ENCODE measurements around the gene NR6A1.

The NR6A1 gene

GRCh38 chr9:124674651-124675050 lies 96.5 kb downstream of the NR6A1 start:
- TF ChIP-seq, protein P1, sequence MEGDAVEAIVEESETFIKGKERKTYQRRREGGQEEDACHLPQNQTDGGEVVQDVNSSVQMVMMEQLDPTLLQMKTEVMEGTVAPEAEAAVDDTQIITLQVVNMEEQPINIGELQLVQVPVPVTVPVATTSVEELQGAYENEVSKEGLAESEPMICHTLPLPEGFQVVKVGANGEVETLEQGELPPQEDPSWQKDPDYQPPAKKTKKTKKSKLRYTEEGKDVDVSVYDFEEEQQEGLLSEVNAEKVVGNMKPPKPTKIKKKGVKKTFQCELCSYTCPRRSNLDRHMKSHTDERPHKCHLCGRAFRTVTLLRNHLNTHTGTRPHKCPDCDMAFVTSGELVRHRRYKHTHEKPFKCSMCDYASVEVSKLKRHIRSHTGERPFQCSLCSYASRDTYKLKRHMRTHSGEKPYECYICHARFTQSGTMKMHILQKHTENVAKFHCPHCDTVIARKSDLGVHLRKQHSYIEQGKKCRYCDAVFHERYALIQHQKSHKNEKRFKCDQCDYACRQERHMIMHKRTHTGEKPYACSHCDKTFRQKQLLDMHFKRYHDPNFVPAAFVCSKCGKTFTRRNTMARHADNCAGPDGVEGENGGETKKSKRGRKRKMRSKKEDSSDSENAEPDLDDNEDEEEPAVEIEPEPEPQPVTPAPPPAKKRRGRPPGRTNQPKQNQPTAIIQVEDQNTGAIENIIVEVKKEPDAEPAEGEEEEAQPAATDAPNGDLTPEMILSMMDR (conservative IDR thresholded peaks at IDR 0.05; ENCODE audit: low read depth, low read length) = no peak
- Histone ChIP-seq H2AFZ (ENCODE audit: low read depth) (no peak overlapping the region), H3K27ac (no peak overlapping the region), H3K9ac (no peak overlapping the region), H4K20me1 (ENCODE audit: insufficient read depth) (no peaks in the 10 kb centered on the region), H3K36me3 (ENCODE audit: insufficient read depth) (no peaks in the 10 kb centered on the region), H3K4me2 (no peak overlapping the region), H3K4me3 (IDR thresholded peaks at IDR 0.05; ENCODE audit: insufficient read depth, low read depth, low read length) (no peak overlapping the region), H3K79me2 (ENCODE audit: insufficient read depth, low read depth) (no peaks in the 10 kb centered on the region), H3K27me3 (ENCODE audit: insufficient read depth, low read depth) (no peaks in the 10 kb centered on the region), H3K4me1 (ENCODE audit: low read depth, poor library complexity, severe bottlenecking) (peaks cover 4% of the 10 kb centered on the region)

DNA sequence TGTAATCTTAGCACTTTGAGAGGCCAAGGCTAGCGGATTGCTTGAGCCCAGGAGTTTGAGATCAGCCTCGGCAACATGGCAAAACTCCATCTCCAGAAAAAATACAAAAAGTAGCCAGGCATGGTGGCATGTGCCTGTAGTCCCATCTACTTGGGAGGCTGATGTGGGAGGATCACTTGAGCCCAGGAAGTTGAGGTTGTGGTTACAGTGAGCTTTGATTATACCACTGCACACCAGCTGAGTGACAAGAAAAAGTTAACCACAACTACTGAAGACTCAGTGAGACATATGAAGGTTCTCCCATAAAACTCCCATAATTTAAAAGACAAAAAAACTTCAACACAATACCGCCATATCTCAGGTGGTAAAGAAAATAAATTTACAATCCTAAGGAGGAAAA lies 98.0 kb downstream of the NR6A1 start:
- Histone ChIP-seq H3K4me2 (no peak overlapping the region), H3K4me3 (IDR thresholded peaks at IDR 0.05; ENCODE audit: insufficient read depth, low read depth, low read length) (no peak overlapping the region), H3K9ac (no peak overlapping the region), H3K4me1 (ENCODE audit: low read depth, poor library complexity, severe bottlenecking) (peaks cover 4% of the 10 kb centered on the region), H3K79me2 (ENCODE audit: insufficient read depth, low read depth) (no peaks in the 10 kb centered on the region), H3K27me3 (ENCODE audit: insufficient read depth, low read depth) (no peaks in the 10 kb centered on the region), H2AFZ (ENCODE audit: low read depth) (no peak overlapping the region), H3K36me3 (ENCODE audit: insufficient read depth) (no peaks in the 10 kb centered on the region), H4K20me1 (ENCODE audit: insufficient read depth) (no peaks in the 10 kb centered on the region), H3K27ac (no peak overlapping the region)
- TF ChIP-seq, protein P1 (conservative IDR thresholded peaks at IDR 0.05; ENCODE audit: low read depth, low read length) = no peak

DNA sequence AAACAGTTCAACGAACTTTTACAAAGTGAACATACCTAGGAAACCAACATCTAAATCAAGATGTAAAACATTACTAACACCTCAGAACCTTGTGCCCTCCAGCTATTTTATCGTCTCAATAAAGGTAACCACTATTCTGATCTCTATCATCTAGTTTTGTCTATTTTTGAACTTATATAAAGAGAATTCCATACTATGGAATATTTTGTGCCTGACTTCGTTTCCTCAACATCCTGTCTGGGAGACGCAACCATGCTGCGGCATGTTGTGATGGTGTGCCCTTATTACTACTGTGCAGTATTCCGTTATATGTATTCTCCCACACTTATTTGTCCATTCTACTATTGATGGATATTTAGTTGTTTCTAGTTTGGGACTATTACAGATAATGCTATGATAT lies 99.2 kb downstream of the NR6A1 start:
- H3K27me3 ChIP-seq (ENCODE audit: insufficient read depth, low read depth) = no peaks in the 10 kb centered on the region
- no peaks in the 10 kb centered on the region for H4K20me1 ChIP-seq (ENCODE audit: insufficient read depth)
- H2AFZ ChIP-seq (ENCODE audit: low read depth) = no peak overlapping the region
- TF ChIP-seq, protein P1 (conservative IDR thresholded peaks at IDR 0.05; ENCODE audit: low read depth, low read length) = no peak
- no peaks in the 10 kb centered on the region for H3K79me2 ChIP-seq (ENCODE audit: insufficient read depth, low read depth)
- no peak overlapping the region for H3K9ac ChIP-seq
- no peak overlapping the region for H3K4me2 ChIP-seq
- peaks cover 4% of the 10 kb centered on the region for H3K4me1 ChIP-seq (ENCODE audit: low read depth, poor library complexity, severe bottlenecking)
- H3K27ac ChIP-seq = no peak overlapping the region
- no peaks in the 10 kb centered on the region for H3K36me3 ChIP-seq (ENCODE audit: insufficient read depth)
- no peak overlapping the region for H3K4me3 ChIP-seq (IDR thresholded peaks at IDR 0.05; ENCODE audit: insufficient read depth, low read depth, low read length)

DNA sequence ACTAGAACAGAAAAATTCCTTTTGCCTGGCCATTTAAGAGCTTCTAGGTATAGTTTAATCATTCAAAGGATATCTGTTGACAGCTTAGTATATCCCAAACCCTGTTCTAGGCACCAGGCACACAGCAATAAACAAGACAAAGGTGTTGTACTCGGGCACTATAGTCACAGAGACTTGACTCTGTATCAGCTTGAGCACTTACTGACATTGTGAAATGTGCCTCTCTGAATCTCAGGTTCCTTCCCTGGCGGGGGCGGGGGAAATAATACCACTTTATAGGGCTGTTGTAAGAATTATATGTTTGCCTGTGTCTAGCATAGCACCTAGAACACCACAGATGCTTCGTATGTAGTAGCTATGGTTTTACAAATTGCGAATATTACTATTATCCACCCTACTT lies 104.5 kb downstream of the NR6A1 start:
- H3K4me1 ChIP-seq (ENCODE audit: low read depth, poor library complexity, severe bottlenecking) = no peaks in the 10 kb centered on the region
- TF ChIP-seq, protein P1 (conservative IDR thresholded peaks at IDR 0.05; ENCODE audit: low read depth, low read length) = no peak
- no peak overlapping the region for H3K27ac ChIP-seq
- no peaks in the 10 kb centered on the region for H4K20me1 ChIP-seq (ENCODE audit: insufficient read depth)
- no peaks in the 10 kb centered on the region for H3K27me3 ChIP-seq (ENCODE audit: insufficient read depth, low read depth)
- no peak overlapping the region for H3K4me2 ChIP-seq
- H3K9ac ChIP-seq = no peak overlapping the region
- H3K4me3 ChIP-seq (IDR thresholded peaks at IDR 0.05; ENCODE audit: insufficient read depth, low read depth, low read length) = no peak overlapping the region
- H3K36me3 ChIP-seq (ENCODE audit: insufficient read depth) = no peaks in the 10 kb centered on the region
- no peak overlapping the region for H2AFZ ChIP-seq (ENCODE audit: low read depth)
- H3K79me2 ChIP-seq (ENCODE audit: insufficient read depth, low read depth) = no peaks in the 10 kb centered on the region

Data from KMS-11 (cell line).